Endothelial cell of umbilical vein (primary cell): Measurements from ENCODE around the gene ADCY5.

Experiments used
- CTCF ChIP-seq, 2 donors: IDR thresholded peaks; 1 replicate in 1 of 2; 2 replicates in 1 of 2; pipeline ENCODE4 v1.5.1; 2011; ENCODE audit warnings: low read length in 2 of 2, mild to moderate bottlenecking in 2 of 2, moderate library complexity in 2 of 2, control low read depth in 1 of 2, inconsistent platforms in 1 of 2, low read depth in 1 of 2; ENCODE audit not compliant: insufficient read depth in 1 of 2; ENCODE audit errors: extremely low read depth in 1 of 2
- EZH2 ChIP-seq: IDR thresholded peaks from 2 replicates; pipeline ENCODE4 v1.6.1; 2012; ENCODE audit warnings: borderline replicate concordance, low read depth, mild to moderate bottlenecking, moderate library complexity, low read length, inconsistent platforms; ENCODE audit not compliant: severe bottlenecking
- POLR2AphosphoS5 ChIP-seq: IDR thresholded peaks from 2 replicates; pipeline ENCODE4 v1.6.1; 2012; ENCODE audit warnings: low read depth, mild to moderate bottlenecking, control low read depth, low read length, moderate library complexity; ENCODE audit not compliant: insufficient read depth

DNA sequence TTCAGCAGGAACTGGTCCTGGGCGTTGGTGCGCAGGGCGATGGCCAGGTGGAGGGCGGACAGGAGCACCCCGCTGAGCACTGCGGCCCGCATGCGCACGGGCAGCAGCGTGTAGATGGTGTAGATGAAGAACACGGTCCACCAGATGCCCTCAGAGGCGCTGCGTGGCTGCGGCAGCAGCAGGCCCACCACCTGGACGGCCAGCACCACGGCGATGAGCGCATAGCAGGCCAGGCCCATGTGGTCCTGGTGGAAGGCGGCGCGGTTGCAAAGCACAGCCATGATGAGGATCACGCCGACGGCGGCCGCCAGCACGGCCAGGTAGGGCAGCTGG is 1.5 kb downstream of the ADCY5 start:
- no peak for TF ChIP-seq CTCF (IDR thresholded peaks at IDR 0.05; ENCODE audit: extremely low read depth in 1 of 2, insufficient read depth in 1 of 2, low read depth in 1 of 2, low read length in 2 of 2)
- no peak for TF ChIP-seq POLR2AphosphoS5
- no peak for TF ChIP-seq EZH2
